ENCODE data around the gene WWOX. TPM values are rescaled to one million over a fixed set of nuclear protein-coding genes. Genes with fewer than 3 reads are reported as not detected.

The WWOX gene
- total RNA-seq, 4 donors from 2014 or later = 76.8 to 102 (median 83.6) TPM

DNA sequence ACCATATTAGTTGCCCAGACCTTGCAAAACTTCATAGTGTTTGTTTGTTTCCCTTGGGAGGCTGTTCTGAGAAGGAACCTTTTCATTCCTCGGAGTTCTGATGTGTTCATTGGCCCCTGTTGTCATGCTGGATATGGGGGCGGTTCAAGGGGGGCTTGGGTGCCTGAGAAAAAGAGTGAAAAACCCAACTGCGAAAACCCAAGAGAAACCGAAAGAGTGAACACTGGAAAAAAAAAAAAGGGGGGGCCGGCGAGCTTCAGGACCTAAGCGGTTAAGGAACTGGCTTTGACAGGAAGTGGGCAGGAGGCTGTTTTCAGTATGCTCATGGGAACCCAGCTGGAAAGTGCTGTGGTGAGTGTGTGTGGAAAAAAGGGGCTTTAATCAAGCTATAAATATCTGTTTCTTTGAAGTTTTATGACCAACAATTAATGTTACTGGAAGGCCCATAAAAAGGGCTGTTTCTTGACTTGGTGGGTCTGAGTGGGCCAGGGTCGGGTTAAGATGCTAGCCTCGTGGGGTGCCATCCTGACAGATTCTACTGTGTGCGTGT, 990.4 kb downstream of the WWOX start:
- Histone ChIP-seq H3K9me3 (no peaks in the 10 kb centered on the region), H3K4me1 (peaks cover 0 to 13% (median 8%) of the 10 kb centered on the region in 4 donors), H3K36me3 (no peaks in the 10 kb centered on the region), H3K4me3 (peak overlapping the region in 3 of 4 donors; percentile 0 to 37 (median 6)), H3K27me3 (no peaks in the 10 kb centered on the region), H3K27ac (peak overlapping the region in 2 of 4 donors; percentile 44 to 47)
- 36 to 41% methylated on average over 10 of the region's 10 CpGs for WGBS, 2 donors
- TF ChIP-seq, protein P1, sequence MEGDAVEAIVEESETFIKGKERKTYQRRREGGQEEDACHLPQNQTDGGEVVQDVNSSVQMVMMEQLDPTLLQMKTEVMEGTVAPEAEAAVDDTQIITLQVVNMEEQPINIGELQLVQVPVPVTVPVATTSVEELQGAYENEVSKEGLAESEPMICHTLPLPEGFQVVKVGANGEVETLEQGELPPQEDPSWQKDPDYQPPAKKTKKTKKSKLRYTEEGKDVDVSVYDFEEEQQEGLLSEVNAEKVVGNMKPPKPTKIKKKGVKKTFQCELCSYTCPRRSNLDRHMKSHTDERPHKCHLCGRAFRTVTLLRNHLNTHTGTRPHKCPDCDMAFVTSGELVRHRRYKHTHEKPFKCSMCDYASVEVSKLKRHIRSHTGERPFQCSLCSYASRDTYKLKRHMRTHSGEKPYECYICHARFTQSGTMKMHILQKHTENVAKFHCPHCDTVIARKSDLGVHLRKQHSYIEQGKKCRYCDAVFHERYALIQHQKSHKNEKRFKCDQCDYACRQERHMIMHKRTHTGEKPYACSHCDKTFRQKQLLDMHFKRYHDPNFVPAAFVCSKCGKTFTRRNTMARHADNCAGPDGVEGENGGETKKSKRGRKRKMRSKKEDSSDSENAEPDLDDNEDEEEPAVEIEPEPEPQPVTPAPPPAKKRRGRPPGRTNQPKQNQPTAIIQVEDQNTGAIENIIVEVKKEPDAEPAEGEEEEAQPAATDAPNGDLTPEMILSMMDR (IDR thresholded peaks at IDR 0.05) = no peak
- TF ChIP-seq EP300 (IDR thresholded peaks at IDR 0.05) (no peak), POLR2A (IDR thresholded peaks at IDR 0.05) (no peak)
- no peak for DNase-seq (ENCODE audit: low spot score in 2 of 2)

DNA sequence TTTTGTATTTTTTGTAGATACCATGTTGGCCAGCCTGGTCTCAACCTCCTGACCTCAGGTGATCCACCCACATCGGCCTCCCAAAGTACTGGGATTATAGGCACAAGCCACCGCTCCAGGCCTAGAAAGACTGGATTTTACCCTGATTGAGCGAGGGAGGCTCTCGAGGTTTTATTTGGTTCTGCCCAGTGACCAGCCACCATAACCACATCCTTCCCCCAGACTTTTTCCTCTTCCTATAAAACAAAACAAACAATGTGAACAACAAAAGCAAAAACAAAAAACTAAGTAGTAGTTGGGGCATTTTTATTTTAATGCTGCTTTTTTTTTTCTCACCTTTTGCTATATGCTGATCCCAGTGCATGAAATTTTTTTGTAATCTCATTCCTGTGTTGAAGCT, 991.5 kb downstream of the WWOX start:
- TF ChIP-seq, protein P1 (IDR thresholded peaks at IDR 0.05) = no peak
- no peak for TF ChIP-seq POLR2A (IDR thresholded peaks at IDR 0.05)
- no peak for TF ChIP-seq EP300 (IDR thresholded peaks at IDR 0.05)
- H3K36me3 ChIP-seq = no peaks in the 10 kb centered on the region
- H3K27ac ChIP-seq = no peak overlapping the region
- peaks cover 0 to 13% (median 8%) of the 10 kb centered on the region in 4 donors for H3K4me1 ChIP-seq
- no peaks in the 10 kb centered on the region for H3K27me3 ChIP-seq
- H3K9me3 ChIP-seq = no peaks in the 10 kb centered on the region
- WGBS, 2 donors = 80 to 94% methylated on average over 4 of the region's 4 CpGs
- no peak for DNase-seq (ENCODE audit: low spot score in 2 of 2)
- H3K4me3 ChIP-seq = no peak overlapping the region

DNA sequence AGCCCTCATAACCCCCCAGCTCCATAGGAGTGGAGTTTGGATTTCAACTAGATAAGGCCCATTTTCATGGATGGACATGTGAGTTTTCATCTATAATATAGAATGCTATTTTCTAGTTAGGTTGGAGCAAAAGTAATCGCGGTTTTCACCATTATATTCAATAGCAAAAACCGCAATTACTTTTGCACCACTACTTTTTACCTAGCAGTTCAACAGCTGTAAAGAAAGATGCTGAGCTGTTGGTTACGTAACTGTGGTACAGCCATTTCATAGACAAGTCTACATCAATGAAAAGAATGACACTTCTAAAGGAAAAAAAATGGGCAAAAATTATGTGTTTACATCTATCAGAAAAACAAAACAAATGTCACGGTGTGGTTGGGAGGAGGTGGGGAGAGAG, 993.4 kb downstream of the WWOX start:
- Histone ChIP-seq H3K36me3 (no peaks in the 10 kb centered on the region), H3K27ac (no peak overlapping the region), H3K27me3 (no peaks in the 10 kb centered on the region), H3K9me3 (no peaks in the 10 kb centered on the region), H3K4me3 (no peak overlapping the region), H3K4me1 (peaks cover 0 to 24% (median 19%) of the 10 kb centered on the region in 4 donors)
- DNase-seq (ENCODE audit: low spot score in 2 of 2) = no peak
- TF ChIP-seq, protein P1 (IDR thresholded peaks at IDR 0.05) = no peak
- TF ChIP-seq POLR2A (IDR thresholded peaks at IDR 0.05) (no peak), EP300 (IDR thresholded peaks at IDR 0.05) (no peak)
- 94 to 95% methylated on average over 5 of the region's 5 CpGs for WGBS, 2 donors

DNA sequence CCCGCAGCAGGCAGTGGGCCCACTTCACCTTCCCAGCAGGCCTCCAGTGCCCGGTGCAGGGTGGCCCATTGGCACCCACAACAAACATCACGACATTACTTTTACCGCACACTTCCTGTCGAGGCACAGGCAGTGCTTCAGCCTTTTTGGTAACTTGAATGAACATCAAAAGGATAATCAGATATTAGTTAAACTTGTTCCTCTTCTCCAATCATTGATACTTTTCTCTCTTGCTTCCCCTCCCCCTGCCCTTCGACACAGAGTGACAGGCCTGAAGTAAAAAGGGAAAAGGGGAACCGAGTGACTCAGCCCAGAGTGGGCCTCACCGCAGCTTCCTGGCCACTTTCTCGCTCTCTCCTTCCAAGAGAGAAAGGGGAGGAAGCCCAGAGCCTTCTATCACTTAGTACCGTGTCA, 994.1 kb downstream of the WWOX start:
- peaks cover 0 to 24% (median 19%) of the 10 kb centered on the region in 4 donors for H3K4me1 ChIP-seq
- no peak overlapping the region for H3K27ac ChIP-seq
- no peaks in the 10 kb centered on the region for H3K9me3 ChIP-seq
- TF ChIP-seq, protein P1 (IDR thresholded peaks at IDR 0.05) = no peak
- TF ChIP-seq EP300 (IDR thresholded peaks at IDR 0.05) = peak in 1 of 2 donors; percentile 41
- H3K4me3 ChIP-seq = no peak overlapping the region
- no peak for DNase-seq (ENCODE audit: low spot score in 2 of 2)
- H3K36me3 ChIP-seq = no peaks in the 10 kb centered on the region
- WGBS, 2 donors = 80 to 87% methylated on average over 10 of the region's 10 CpGs
- no peaks in the 10 kb centered on the region for H3K27me3 ChIP-seq

DNA sequence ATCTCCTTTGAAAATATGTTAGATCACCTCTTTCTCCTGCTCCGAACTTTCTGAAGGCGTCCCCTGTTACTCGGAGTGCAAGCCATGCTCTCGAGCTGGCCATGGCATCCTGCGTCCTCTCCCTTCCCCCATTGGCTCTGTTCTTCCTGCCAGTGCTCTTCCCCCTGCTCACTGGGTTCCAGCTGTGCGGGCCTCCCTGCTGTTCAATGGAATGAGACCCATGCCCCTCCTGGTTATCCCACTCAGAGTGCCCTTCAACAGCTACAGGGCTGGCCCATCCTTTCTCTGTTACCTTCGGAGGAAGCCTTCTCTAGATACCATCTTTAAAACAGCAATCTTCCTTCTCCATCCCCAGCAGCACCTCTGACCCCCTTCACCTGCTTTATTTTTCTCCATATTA, 996.8 kb downstream of the WWOX start:
- Histone ChIP-seq H3K27me3 (no peaks in the 10 kb centered on the region), H3K36me3 (no peaks in the 10 kb centered on the region), H3K4me1 (peaks cover 0 to 16% (median 11%) of the 10 kb centered on the region in 4 donors), H3K4me3 (no peak overlapping the region), H3K27ac (no peak overlapping the region), H3K9me3 (no peaks in the 10 kb centered on the region)
- TF ChIP-seq, protein P1 (IDR thresholded peaks at IDR 0.05) = no peak
- TF ChIP-seq POLR2A (IDR thresholded peaks at IDR 0.05) (no peak), EP300 (IDR thresholded peaks at IDR 0.05) (no peak)
- 71% methylated on average over 7 of the region's 7 CpGs for WGBS, 2 donors
- DNase-seq (ENCODE audit: low spot score in 2 of 2) = no peak
